Activated CD8-positive, alpha-beta memory T cell treated with anti-CD3 and anti-CD28 coated beads, Interleukin-2, amount 50 U/mL, for 24 hours (primary cell): Measurements from ENCODE around the gene TMEM245.

Experiments
- DNase-seq: peaks from one replicate; pipeline ENCODE4 v3.0.0-alpha.2; 2020; ENCODE audit errors: extremely low read depth

The TMEM245 gene

GRCh38 chr9:109027176-109027575, 92.6 kb downstream of the TMEM245 start:
- no peak for DNase-seq

DNA sequence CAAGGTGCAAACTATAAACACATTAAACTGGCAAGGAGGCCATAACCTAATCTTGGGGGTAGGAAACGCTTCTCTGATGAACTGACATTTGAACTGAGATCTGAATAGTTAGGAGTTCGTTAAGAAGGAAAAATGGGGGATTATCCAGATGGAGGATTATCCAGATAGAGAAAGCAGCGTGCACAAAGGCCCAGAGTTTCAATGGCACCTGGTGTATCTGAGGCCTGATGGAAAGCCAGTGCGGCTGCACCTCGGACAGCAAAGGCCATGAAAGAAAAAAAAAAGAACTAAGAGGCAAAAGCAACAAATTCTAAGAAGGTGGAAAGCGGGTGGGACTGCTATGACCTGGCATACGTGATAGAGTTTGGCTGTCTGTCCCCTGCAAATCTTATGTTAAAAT, 93.4 kb downstream of the TMEM245 start:
- no peak for DNase-seq

- no peak for DNase-seq
These were observed 96.9 kb downstream of the TMEM245 start for GRCh38 chr9:109022873-109023272.

DNA sequence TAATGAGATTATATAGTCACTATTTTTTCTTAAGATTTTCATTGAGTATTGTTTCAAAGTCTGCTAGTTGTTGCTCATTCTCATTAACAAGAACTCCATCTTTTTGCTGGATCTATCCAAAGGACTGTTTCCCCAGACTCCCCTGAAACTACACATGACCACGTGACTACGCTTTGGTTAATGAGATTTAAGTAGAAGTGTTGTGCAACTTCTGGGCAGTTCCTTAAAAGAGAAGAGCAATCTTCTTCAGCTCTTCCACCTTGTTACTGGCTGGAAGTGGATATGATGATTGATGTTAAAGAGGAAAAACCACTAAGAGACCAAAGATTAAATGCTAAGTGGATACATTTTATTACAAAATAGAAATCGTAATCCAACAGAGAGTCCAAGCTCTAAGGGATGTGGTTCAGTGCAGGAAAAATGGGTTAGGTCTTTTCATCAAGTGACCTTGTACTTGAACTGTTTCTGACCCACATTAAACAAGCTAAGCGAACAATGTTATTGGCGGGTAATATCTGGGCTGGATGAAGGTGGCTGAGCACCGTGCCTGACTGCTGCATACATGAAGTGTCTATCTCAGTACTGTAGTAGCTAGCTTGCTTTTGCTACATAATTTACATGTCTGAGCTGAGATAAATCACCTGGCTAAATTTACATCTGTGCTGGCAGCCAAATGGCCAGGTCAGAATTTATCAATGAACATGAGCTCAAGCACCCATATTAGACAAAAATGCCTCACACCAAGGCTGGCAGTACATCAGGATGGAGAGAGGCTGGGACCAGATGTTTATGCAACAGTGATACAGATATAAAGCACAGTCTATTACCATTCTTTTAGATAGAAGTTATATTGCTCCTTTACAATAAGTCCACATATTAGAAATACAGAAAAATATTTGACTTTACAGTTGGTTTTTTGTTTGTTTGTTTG, 98.9 kb downstream of the TMEM245 start:
- no peak for DNase-seq

DNA sequence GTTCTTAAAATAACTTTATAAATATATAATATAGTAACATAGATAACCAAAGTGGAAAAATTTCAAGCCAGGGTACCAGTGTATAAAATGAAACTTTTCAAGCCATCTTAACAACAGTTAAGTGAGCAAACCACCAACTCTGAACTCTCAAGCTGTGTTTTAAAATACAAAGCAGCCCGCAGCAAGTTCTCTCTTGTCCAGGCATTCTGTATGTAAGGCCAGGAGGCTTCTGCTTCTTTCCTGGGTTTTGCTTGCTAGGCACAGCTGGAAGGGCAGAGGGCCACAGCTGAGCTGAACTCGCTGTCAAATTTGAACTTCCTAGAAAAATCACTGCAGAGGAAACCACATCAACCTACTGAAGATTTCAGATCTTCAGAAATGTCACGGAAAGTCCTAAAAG, 99.6 kb downstream of the TMEM245 start:
- no peak for DNase-seq

DNA sequence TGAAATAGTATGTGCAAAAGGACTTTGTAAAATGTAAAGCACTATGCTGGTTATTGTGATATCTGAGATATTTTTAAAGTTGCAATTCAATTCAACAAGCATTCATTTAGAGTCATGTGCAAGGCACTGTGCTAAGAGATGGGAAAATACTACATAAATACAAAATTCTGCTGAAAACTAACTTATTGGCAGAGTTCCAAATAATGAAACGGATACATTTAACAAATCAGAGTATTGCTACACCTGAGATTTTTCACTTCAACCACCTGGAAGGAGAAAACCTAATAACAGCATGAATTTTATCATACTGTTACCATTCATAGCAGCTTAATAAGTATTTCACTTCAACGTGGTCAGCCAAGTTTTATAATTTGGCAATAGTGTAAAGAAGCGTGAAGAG, 100.3 kb downstream of the TMEM245 start:
- no peak for DNase-seq

- no peak for DNase-seq
These were observed 102.3 kb downstream of the TMEM245 start for GRCh38 chr9:109017493-109017892.

- DNase-seq: no peak
These were observed 102.7 kb downstream of the TMEM245 start for GRCh38 chr9:109017061-109017460.

- DNase-seq: no peak
These were observed 103.6 kb downstream of the TMEM245 start for GRCh38 chr9:109016132-109016531.

GRCh38 chr9:109014608-109015280, 105.0 kb downstream of the TMEM245 start:
- no peak for DNase-seq

- no peak for DNase-seq
These were observed 105.8 kb downstream of the TMEM245 start for GRCh38 chr9:109013679-109014607.

DNA sequence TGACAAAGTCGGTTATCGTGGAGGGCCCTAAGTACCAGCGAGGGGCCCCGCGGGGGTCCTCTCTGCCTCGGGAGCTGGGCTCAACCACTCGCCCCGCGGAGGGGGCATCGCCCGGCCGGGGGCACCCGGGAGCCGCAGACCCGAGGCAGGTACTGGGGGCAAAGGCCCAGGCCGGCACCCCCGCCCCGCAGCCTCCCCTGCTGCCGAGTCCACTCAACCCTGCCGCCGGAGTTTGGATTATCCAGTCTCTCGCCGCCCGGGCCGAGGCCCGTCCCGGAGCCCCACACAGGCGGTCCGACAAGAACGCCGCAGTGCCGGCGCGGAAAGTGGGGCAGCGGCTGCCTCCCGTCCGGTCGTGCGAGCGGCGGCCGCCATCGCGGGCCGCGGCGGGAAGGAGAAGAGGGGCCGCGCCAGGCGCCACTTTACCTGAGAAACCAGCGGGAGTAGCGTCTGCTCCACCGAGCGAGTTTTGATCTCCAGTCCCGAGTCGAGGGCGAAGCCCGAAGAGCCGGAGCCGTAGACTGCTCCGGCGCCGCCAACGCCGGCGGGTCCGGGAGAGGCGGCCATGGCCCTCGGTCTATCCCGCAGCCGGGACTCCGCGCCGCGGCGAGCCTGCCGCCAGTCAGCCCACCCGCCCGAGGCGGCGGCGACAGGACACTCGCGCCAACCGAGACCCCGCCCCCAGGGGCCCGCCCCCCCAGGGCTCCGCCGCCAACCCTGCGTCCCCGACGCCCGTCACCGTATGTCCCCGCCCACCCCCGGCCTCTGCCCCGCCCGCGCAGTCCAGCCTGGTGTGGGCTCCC, 106.7 kb downstream of the TMEM245 start, which contains the start of gene CTNNAL1:
Gene CTNNAL1, minus strand, starts transcription at position 624 of the 803 bp plus-strand sequence. Its CDS starts 57 bp downstream, at position 567.
- peak; percentile 59 for DNase-seq

GRCh38 chr9:109012009-109012875, 107.5 kb downstream of the TMEM245 start:
- DNase-seq: no peak

- DNase-seq: no peak
These were observed 108.5 kb downstream of the TMEM245 start for GRCh38 chr9:109011231-109011671.

GRCh38 chr9:109010746-109011145, 109.0 kb downstream of the TMEM245 start:
- peak; percentile 49 for DNase-seq

- no peak for DNase-seq
These were observed 114.1 kb downstream of the TMEM245 start for GRCh38 chr9:109005678-109006077.

GRCh38 chr9:109003116-109003515, 116.6 kb downstream of the TMEM245 start:
- DNase-seq: no peak

GRCh38 chr9:109002141-109002540, 117.6 kb downstream of the TMEM245 start:
- DNase-seq: no peak

GRCh38 chr9:109001275-109001676, 118.5 kb downstream of the TMEM245 start:
- no peak for DNase-seq

- no peak for DNase-seq
These were observed 122.6 kb downstream of the TMEM245 start for GRCh38 chr9:108997112-108997511.
